ENCODE data around the gene NSUN5.
A peak's percentile ranks its signal among the peaks of the same experiment; 100 is the strongest.

The NSUN5 gene

DNA sequence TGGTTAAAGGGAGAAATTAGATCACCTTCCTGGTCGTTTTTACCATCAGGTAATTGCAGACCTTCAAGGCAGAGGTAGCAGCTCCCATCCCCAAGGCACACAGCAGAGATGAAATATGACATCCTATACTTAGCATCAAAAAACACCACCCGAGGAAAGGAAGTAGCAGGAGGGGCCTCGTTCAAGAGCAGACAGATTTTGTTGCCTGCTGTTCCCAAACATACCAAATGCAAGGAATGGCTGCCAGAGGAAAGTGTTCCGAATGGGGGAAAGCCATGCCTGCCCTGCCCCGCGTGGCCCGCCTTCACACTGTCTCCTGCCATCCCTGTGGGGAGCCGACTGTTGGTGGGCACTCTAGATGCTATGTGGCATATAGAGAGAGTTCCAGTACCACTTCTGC is 37.3 kb upstream of the NSUN5 start:
- Histone ChIP-seq H3K27ac (no peak overlapping the region), H3K9ac (no peak overlapping the region), H3K4me1 (no peaks in the 10 kb centered on the region)

DNA sequence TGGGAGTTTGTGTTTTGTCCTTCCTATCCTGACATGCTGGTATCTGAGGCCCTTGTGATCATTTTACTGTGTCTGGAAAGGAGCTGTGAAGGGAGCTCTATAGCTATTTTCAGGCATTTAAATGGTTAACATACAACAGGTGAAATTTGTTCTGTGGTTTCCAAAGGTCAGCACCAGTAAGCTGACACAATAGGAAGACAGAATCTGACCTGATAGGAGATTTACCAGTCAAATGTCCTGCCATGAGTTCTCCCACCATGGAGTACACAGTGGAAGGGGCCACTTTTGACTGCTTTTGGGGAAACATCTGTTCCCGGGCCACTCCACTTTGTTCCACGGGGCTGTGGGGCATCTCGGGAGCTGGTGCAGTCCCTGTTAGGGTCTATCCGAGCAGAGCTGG is 36.9 kb upstream of the NSUN5 start:
- no peak overlapping the region for H3K27ac ChIP-seq
- no peak overlapping the region for H3K4me2 ChIP-seq (ENCODE audit: low read length)
- TF ChIP-seq, protein P1, sequence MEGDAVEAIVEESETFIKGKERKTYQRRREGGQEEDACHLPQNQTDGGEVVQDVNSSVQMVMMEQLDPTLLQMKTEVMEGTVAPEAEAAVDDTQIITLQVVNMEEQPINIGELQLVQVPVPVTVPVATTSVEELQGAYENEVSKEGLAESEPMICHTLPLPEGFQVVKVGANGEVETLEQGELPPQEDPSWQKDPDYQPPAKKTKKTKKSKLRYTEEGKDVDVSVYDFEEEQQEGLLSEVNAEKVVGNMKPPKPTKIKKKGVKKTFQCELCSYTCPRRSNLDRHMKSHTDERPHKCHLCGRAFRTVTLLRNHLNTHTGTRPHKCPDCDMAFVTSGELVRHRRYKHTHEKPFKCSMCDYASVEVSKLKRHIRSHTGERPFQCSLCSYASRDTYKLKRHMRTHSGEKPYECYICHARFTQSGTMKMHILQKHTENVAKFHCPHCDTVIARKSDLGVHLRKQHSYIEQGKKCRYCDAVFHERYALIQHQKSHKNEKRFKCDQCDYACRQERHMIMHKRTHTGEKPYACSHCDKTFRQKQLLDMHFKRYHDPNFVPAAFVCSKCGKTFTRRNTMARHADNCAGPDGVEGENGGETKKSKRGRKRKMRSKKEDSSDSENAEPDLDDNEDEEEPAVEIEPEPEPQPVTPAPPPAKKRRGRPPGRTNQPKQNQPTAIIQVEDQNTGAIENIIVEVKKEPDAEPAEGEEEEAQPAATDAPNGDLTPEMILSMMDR (IDR thresholded peaks at IDR 0.05) = no peak
- H3K9me3 ChIP-seq (ENCODE audit: control insufficient read depth, low read length) = no peaks in the 10 kb centered on the region
- no peak overlapping the region for H2AFZ ChIP-seq
- H3K4me3 ChIP-seq (ENCODE audit: low read depth, low read length) = no peak overlapping the region
- no peaks in the 10 kb centered on the region for H3K4me1 ChIP-seq
- no peak overlapping the region for H3K9ac ChIP-seq
- H3K36me3 ChIP-seq (ENCODE audit: control insufficient read depth, insufficient read depth, low read length) = no peaks in the 10 kb centered on the region
- no peaks in the 10 kb centered on the region for H3K27me3 ChIP-seq (ENCODE audit: control insufficient read depth, insufficient read depth, low read length)
- H3K79me2 ChIP-seq = no peaks in the 10 kb centered on the region

More for the DNA sequence above, 37.3 kb upstream of the NSUN5 start:
- Histone ChIP-seq H3K79me2 (no peaks in the 10 kb centered on the region), H3K4me2 (ENCODE audit: low read length) (no peak overlapping the region), H2AFZ (no peak overlapping the region), H3K9me3 (ENCODE audit: control insufficient read depth, low read length) (no peaks in the 10 kb centered on the region), H3K4me3 (ENCODE audit: low read depth, low read length) (no peak overlapping the region), H3K27me3 (ENCODE audit: control insufficient read depth, insufficient read depth, low read length) (no peaks in the 10 kb centered on the region), H3K36me3 (ENCODE audit: control insufficient read depth, insufficient read depth, low read length) (no peaks in the 10 kb centered on the region)
- TF ChIP-seq, protein P1 (IDR thresholded peaks at IDR 0.05) = no peak

DNA sequence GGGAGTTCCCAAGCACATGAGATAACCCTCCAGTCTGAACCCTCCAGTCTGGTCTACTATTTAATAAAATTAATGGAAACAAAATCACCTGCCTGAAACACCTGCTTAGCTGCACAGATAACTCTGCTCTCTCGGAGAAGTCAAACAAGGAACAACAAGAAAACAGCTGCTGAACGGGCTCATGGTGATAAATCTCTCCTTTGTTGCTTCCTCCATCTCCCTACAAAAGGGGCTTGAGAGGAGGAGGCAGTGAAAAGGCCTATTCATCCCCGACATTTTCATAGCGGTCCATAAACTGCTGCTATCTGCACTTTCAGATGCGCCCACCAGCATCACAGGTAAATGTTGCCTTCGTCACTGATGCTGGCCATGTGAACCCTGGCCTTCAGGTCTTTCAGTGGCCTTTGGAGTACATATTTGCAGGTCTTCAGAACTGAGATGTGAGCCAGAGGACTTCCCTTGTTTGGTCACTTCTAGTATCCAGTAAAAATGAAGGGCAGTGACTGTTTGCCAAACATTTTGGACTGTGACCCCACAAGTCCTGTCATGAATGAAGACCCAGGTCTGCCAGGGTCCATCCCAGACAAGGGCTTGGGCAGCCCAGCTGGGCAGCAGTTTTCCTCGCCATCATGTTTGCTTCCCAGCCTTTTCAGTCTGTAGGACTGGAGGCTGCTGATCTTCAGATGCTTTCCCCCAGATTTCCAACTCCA is 35.2 kb upstream of the NSUN5 start:
- Histone ChIP-seq H3K27me3 (ENCODE audit: control insufficient read depth, insufficient read depth, low read length) (no peaks in the 10 kb centered on the region), H3K9me3 (ENCODE audit: control insufficient read depth, low read length) (no peaks in the 10 kb centered on the region), H3K36me3 (ENCODE audit: control insufficient read depth, insufficient read depth, low read length) (no peaks in the 10 kb centered on the region), H3K9ac (no peak overlapping the region), H3K4me1 (no peaks in the 10 kb centered on the region), H3K27ac (no peak overlapping the region), H2AFZ (peak overlapping the region; percentile 34), H3K4me3 (ENCODE audit: low read depth, low read length) (no peak overlapping the region), H3K79me2 (no peaks in the 10 kb centered on the region), H3K4me2 (ENCODE audit: low read length) (no peak overlapping the region)
- TF ChIP-seq, protein P1 (IDR thresholded peaks at IDR 0.05) = no peak

DNA sequence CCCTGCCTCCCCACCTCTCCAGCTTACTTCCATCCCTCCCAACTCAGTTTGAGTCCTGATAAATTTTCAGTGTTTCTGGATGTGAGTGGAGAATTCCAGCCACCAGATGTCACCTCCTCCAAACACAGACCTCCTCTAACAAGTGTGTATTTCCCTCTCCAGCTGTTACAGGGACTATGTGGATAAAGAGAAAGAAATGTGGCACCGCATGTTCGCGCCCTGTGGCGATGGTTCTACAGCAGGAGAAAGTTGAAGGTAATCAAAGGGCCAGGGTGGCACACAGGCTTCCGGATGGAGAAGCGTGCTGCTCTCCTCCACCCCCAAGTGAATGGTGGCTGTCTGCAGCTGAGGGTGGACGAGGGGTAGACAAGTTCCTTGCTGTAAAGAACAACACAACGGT is 34.0 kb upstream of the NSUN5 start:
- Histone ChIP-seq H2AFZ (peak overlapping the region; percentile 80), H3K4me3 (ENCODE audit: low read depth, low read length) (no peak overlapping the region), H3K4me2 (ENCODE audit: low read length) (no peak overlapping the region), H3K36me3 (ENCODE audit: control insufficient read depth, insufficient read depth, low read length) (no peaks in the 10 kb centered on the region), H3K27ac (no peak overlapping the region), H3K9ac (no peak overlapping the region), H3K79me2 (no peaks in the 10 kb centered on the region), H3K4me1 (no peaks in the 10 kb centered on the region), H3K9me3 (ENCODE audit: control insufficient read depth, low read length) (no peaks in the 10 kb centered on the region), H3K27me3 (ENCODE audit: control insufficient read depth, insufficient read depth, low read length) (no peaks in the 10 kb centered on the region)
- TF ChIP-seq, protein P1 (IDR thresholded peaks at IDR 0.05) = peak; percentile 68

DNA sequence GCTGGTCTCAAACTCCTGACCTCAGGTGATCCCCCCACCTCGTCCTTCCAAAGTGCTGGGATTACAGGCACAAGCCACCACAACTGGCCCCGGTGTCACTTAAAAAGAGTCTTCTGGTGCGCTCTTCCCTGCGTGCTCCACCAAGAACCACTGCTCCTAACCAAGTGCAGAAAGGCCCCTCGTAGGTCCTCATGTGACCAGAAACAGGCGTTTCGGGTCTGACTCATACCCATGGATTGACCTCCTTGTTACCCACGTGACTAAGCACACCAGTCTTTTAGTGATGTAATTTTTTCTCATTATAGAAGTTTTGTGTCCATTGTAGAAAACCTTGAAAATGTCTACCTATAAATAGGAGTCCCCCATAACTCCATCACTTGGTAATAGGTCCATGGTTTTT is 33.3 kb upstream of the NSUN5 start:
- TF ChIP-seq, protein P1 (IDR thresholded peaks at IDR 0.05) = no peak
- no peak overlapping the region for H3K4me3 ChIP-seq (ENCODE audit: low read depth, low read length)
- H3K27ac ChIP-seq = no peak overlapping the region
- H3K9ac ChIP-seq = no peak overlapping the region
- H3K36me3 ChIP-seq (ENCODE audit: control insufficient read depth, insufficient read depth, low read length) = no peaks in the 10 kb centered on the region
- no peaks in the 10 kb centered on the region for H3K27me3 ChIP-seq (ENCODE audit: control insufficient read depth, insufficient read depth, low read length)
- no peaks in the 10 kb centered on the region for H3K79me2 ChIP-seq
- H3K4me1 ChIP-seq = no peaks in the 10 kb centered on the region
- H3K9me3 ChIP-seq (ENCODE audit: control insufficient read depth, low read length) = no peaks in the 10 kb centered on the region
- H3K4me2 ChIP-seq (ENCODE audit: low read length) = no peak overlapping the region
- H2AFZ ChIP-seq = no peak overlapping the region

Measured in parathyroid adenoma (tissue), 2 donors.